ENCODE results near the gene NHS.

Gene NHS

DNA sequence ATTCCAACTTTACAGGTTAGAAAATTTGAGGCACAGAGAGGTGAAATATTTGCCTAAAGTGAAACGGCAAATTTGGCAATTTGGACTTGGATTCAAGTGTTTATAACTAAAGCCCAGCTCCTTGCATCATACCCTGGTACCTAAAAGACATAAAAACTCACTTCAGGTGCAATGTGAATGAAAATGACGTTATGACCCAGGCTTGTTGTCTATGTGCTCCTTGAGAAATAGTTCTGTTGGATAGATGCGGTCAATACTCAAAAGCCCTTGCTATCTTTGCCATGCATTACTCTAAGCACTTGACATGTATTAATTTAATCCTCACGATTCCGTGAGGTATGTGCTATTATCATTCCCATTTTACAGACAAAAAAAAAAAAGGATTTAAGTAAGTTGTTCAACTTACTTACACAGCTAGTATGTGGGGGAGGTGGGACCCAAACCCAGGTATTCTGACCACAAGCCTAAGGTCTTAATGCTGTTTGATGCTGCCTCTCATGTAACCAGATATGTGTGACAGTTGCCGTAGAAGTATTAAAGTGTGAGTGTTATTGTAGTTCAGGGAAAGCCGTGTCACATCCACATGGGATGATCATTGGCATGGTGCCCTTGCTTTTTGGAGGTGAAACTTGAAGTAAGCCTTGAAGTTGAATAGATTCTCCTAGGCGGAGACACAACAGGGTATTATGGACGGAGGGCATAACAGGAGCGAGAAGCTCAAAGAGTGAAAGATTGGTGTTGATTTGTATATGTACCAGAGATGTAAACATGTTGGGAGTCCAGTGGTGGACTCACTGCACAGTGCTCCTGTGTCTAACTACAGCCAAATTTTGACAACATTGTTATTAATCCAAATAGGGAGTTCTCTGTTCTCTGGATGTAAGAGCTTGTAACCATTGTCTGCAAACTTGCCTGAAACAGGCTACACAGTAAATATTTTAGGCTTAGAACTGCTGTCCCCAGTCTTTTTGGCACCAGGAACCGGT, 365.4 kb downstream of the NHS start:
- H3K27ac ChIP-seq (ENCODE audit: low read depth, low read length) = no peak overlapping the region
- no peaks in the 10 kb centered on the region for H4K20me1 ChIP-seq (ENCODE audit: control insufficient read depth, insufficient read depth, low read depth, low read length)
- H3F3A ChIP-seq (ENCODE audit: control insufficient read depth, insufficient read depth) = no peaks in the 10 kb centered on the region
- H3K79me2 ChIP-seq (ENCODE audit: control insufficient read depth, low read length) = no peaks in the 10 kb centered on the region
- H3K9me3 ChIP-seq (ENCODE audit: control insufficient read depth, insufficient read depth, low read length) = no peaks in the 10 kb centered on the region
- TF ChIP-seq EZH2phosphoT487 (IDR thresholded peaks at IDR 0.05; ENCODE audit: borderline replicate concordance, low read length) = no peak
- TF ChIP-seq, protein P1, sequence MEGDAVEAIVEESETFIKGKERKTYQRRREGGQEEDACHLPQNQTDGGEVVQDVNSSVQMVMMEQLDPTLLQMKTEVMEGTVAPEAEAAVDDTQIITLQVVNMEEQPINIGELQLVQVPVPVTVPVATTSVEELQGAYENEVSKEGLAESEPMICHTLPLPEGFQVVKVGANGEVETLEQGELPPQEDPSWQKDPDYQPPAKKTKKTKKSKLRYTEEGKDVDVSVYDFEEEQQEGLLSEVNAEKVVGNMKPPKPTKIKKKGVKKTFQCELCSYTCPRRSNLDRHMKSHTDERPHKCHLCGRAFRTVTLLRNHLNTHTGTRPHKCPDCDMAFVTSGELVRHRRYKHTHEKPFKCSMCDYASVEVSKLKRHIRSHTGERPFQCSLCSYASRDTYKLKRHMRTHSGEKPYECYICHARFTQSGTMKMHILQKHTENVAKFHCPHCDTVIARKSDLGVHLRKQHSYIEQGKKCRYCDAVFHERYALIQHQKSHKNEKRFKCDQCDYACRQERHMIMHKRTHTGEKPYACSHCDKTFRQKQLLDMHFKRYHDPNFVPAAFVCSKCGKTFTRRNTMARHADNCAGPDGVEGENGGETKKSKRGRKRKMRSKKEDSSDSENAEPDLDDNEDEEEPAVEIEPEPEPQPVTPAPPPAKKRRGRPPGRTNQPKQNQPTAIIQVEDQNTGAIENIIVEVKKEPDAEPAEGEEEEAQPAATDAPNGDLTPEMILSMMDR (IDR thresholded peaks at IDR 0.05; ENCODE audit: low read depth, low read length, poor library complexity, severe bottlenecking) = no peak
- no peak overlapping the region for H3K4me2 ChIP-seq (ENCODE audit: low read length)
- no peaks in the 10 kb centered on the region for H3K36me3 ChIP-seq (ENCODE audit: control insufficient read depth, low read length)
- H3K4me1 ChIP-seq (ENCODE audit: control insufficient read depth, low read length) = no peaks in the 10 kb centered on the region
- no peak overlapping the region for H3K4me3 ChIP-seq (ENCODE audit: low read length)
- no peaks in the 10 kb centered on the region for H3K9me2 ChIP-seq (replicated peaks; ENCODE audit: control insufficient read depth, low read length)
- H3K27me3 ChIP-seq (ENCODE audit: control insufficient read depth, low read length) = no peaks in the 10 kb centered on the region

DNA sequence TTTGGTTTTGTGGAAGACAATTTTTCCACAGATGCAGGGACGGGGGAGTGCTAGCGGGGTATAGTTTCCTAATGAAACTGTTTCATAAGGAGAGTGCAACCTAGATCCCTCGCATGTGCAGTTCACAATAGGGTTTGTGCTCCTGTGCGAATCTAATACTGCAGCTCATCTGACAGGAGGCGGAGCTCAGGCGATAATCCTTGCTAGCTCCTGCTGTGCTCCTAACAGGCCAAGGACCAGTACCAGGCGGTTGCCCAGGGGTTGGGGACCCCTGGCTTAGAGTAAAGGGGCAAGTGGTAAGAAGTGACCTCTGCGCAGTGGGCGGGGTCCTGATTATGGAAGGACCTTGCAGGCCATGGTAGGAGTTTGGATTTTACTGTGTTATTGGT, 366.1 kb downstream of the NHS start:
- no peaks in the 10 kb centered on the region for H3F3A ChIP-seq (ENCODE audit: control insufficient read depth, insufficient read depth)
- no peak overlapping the region for H3K27ac ChIP-seq (ENCODE audit: low read depth, low read length)
- H4K20me1 ChIP-seq (ENCODE audit: control insufficient read depth, insufficient read depth, low read depth, low read length) = no peaks in the 10 kb centered on the region
- no peak for TF ChIP-seq EZH2phosphoT487 (IDR thresholded peaks at IDR 0.05; ENCODE audit: borderline replicate concordance, low read length)
- TF ChIP-seq, protein P1 (IDR thresholded peaks at IDR 0.05; ENCODE audit: low read depth, low read length, poor library complexity, severe bottlenecking) = no peak
- no peaks in the 10 kb centered on the region for H3K79me2 ChIP-seq (ENCODE audit: control insufficient read depth, low read length)
- no peaks in the 10 kb centered on the region for H3K9me2 ChIP-seq (replicated peaks; ENCODE audit: control insufficient read depth, low read length)
- H3K4me1 ChIP-seq (ENCODE audit: control insufficient read depth, low read length) = no peaks in the 10 kb centered on the region
- no peaks in the 10 kb centered on the region for H3K27me3 ChIP-seq (ENCODE audit: control insufficient read depth, low read length)
- H3K4me3 ChIP-seq (ENCODE audit: low read length) = no peak overlapping the region
- no peak overlapping the region for H3K4me2 ChIP-seq (ENCODE audit: low read length)
- H3K36me3 ChIP-seq (ENCODE audit: control insufficient read depth, low read length) = no peaks in the 10 kb centered on the region
- H3K9me3 ChIP-seq (ENCODE audit: control insufficient read depth, insufficient read depth, low read length) = no peaks in the 10 kb centered on the region

DNA sequence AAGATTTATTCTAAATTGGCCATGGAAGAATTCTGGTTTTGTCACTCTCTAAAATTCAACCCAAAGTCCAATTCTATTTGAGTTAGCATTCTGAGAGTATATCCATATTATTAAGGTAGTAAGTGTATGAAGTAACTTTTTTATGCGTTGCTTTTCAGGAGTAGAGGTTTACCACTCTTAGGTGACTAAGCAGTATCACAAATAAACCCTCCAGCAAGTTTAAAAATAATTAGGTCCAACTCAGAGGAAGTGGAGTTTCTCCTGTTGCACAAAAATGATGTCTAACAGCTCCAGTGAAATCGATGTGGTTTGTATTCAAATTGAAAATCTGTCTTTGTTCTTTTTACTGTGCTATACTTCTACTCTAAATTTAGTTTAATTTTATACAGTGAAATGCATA, 368.9 kb downstream of the NHS start:
- no peaks in the 10 kb centered on the region for H4K20me1 ChIP-seq (ENCODE audit: control insufficient read depth, insufficient read depth, low read depth, low read length)
- H3K4me1 ChIP-seq (ENCODE audit: control insufficient read depth, low read length) = no peaks in the 10 kb centered on the region
- H3K27ac ChIP-seq (ENCODE audit: low read depth, low read length) = no peak overlapping the region
- H3K27me3 ChIP-seq (ENCODE audit: control insufficient read depth, low read length) = no peaks in the 10 kb centered on the region
- no peaks in the 10 kb centered on the region for H3K9me3 ChIP-seq (ENCODE audit: control insufficient read depth, insufficient read depth, low read length)
- H3K9me2 ChIP-seq (replicated peaks; ENCODE audit: control insufficient read depth, low read length) = no peaks in the 10 kb centered on the region
- H3K4me2 ChIP-seq (ENCODE audit: low read length) = no peak overlapping the region
- H3F3A ChIP-seq (ENCODE audit: control insufficient read depth, insufficient read depth) = no peaks in the 10 kb centered on the region
- no peaks in the 10 kb centered on the region for H3K79me2 ChIP-seq (ENCODE audit: control insufficient read depth, low read length)
- no peak overlapping the region for H3K4me3 ChIP-seq (ENCODE audit: low read length)
- no peak for TF ChIP-seq EZH2phosphoT487 (IDR thresholded peaks at IDR 0.05; ENCODE audit: borderline replicate concordance, low read length)
- TF ChIP-seq, protein P1 (IDR thresholded peaks at IDR 0.05; ENCODE audit: low read depth, low read length, poor library complexity, severe bottlenecking) = no peak
- no peaks in the 10 kb centered on the region for H3K36me3 ChIP-seq (ENCODE audit: control insufficient read depth, low read length)

All from DOHH2 (cell line).